ENCODE data around the gene UBE2J2. TPM values are rescaled to one million over a fixed set of nuclear protein-coding genes. Genes with fewer than 3 reads are reported as not detected.
"Not testable (repeated sequence)": the region's sequence is repeated elsewhere in the genome, so short reads cannot be mapped to it uniquely, and the experiment has no call there.

UBE2J2 gene
- polyA plus RNA-seq, 1 donor: 39.1 TPM

GRCh38 chr1:1255078-1255477 lies 18.6 kb downstream of the UBE2J2 start:
- DNase-seq: no peak

- DNase-seq: no peak
Measured at GRCh38 chr1:1254667-1254998, 19.0 kb downstream of the UBE2J2 start.

GRCh38 chr1:1253972-1254666 lies 19.5 kb downstream of the UBE2J2 start:
- DNase-seq: no peak

- DNase-seq: no peak
Measured at GRCh38 chr1:1253314-1253713, 20.3 kb downstream of the UBE2J2 start.

GRCh38 chr1:1250786-1251284 lies 22.8 kb downstream of the UBE2J2 start:
- DNase-seq: no peak

GRCh38 chr1:1248009-1248913 lies 25.4 kb downstream of the UBE2J2 start:
- not testable (repeated sequence) for DNase-seq

GRCh38 chr1:1247341-1247913 lies 26.2 kb downstream of the UBE2J2 start:
- no peak for DNase-seq

- no peak for DNase-seq
Measured at GRCh38 chr1:1246577-1247340, 26.9 kb downstream of the UBE2J2 start, which contains the start of gene C1QTNF12. C1QTNF12 (minus strand) TSS chr1:1246722; CDS start chr1:1246690, 32 bp downstream.

GRCh38 chr1:1245817-1246576 lies 27.7 kb downstream of the UBE2J2 start:
- DNase-seq: no peak

GRCh38 chr1:1245178-1245816 lies 28.4 kb downstream of the UBE2J2 start:
- DNase-seq: no peak

GRCh38 chr1:1244192-1244811 lies 29.4 kb downstream of the UBE2J2 start:
- DNase-seq: no peak

- no peak for DNase-seq
Measured at GRCh38 chr1:1243807-1244191, 29.9 kb downstream of the UBE2J2 start.

GRCh38 chr1:1243266-1243660 lies 30.4 kb downstream of the UBE2J2 start:
- no peak for DNase-seq

- DNase-seq: no peak
Measured at GRCh38 chr1:1242461-1243265, 31.0 kb downstream of the UBE2J2 start.

GRCh38 chr1:1241588-1242219 lies 31.9 kb downstream of the UBE2J2 start:
- DNase-seq: no peak

GRCh38 chr1:1240822-1241587 lies 32.6 kb downstream of the UBE2J2 start:
- DNase-seq: no peak

- DNase-seq: no peak
Measured at GRCh38 chr1:1240348-1240732, 33.3 kb downstream of the UBE2J2 start.

- no peak for DNase-seq
Measured at GRCh38 chr1:1239614-1240347, 33.9 kb downstream of the UBE2J2 start.

All from hindlimb muscle (tissue), 1 donor.